GM18520 (cell line): Measurements from ENCODE around the gene SLC38A2.

Source experiments
- ATAC-seq: cut with Tn5 transposase; IDR thresholded peaks from one replicate; pipeline ENCODE4 v1.9.1; 2021; ENCODE audit not compliant: unreplicated experiment

The SLC38A2 gene

DNA sequence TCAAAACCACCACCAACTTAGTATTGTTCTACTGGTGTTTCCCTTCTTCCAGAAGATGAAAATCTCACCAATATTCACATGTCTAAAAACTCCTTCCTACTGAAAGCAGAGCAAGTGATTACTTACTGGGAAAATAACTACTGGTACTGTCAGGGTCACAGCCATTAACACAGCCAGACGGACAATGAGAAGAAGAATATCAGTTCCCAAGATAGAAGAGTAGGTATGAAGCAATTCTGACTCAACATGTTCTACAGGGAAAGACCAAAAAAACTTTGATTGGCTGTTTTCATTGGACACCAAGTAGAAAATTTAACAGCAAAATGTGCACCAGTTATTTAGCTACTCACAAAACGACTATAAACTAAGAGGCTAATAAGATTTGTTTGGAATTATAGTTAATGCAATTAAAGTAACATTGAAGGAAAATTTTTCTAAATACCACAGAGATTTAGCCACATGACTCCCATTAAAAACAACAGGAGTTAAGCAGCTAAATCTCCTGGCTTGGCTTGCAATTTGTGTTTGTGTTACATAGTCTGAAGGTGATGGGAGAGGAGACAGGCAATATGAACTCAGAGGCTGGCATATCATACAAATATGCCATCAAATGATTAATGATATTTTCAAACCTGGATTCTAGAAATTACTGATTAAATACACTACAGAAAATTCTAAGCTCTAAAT, 9.5 kb downstream of the SLC38A2 start:
- ATAC-seq: no peak

DNA sequence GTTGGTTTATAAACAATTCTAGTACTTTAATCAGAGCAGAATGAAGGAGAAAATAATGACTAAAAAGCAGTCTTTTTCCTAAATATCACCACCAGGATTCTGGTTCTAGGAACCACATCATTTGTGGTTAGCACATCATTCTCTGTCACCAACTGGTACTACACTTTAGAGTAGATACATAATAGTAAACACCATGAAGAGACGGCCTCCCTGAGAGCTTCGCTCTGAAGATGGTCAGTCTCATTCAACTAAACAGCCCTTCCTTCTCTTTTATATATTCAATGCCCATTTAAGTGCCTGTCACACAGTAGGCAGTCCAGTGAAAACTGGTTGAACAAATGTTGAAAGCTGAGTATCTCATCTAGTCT, 10.9 kb downstream of the SLC38A2 start:
- ATAC-seq: no peak

GRCh38 chr12:46360908-46361666, 11.5 kb downstream of the SLC38A2 start:
- peak; percentile 75 for ATAC-seq

DNA sequence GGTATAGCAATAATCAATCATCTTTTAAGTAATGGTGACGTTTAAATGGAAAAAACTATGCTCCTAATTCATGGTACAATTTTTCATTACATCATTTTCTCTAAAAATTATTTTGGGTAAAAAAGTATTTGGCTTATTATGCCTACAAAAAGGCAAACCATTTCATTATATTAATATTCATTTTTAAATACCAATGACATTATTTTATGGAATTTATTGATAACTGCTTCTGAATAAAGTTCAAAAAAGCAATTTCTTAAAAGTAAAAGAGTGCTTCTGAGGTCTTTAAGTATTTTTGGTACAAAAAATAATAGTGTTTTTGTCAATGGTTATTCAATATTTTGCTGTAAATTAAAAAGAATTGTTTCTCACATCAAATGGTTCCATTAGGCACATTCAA, 12.2 kb downstream of the SLC38A2 start:
- ATAC-seq: no peak

DNA sequence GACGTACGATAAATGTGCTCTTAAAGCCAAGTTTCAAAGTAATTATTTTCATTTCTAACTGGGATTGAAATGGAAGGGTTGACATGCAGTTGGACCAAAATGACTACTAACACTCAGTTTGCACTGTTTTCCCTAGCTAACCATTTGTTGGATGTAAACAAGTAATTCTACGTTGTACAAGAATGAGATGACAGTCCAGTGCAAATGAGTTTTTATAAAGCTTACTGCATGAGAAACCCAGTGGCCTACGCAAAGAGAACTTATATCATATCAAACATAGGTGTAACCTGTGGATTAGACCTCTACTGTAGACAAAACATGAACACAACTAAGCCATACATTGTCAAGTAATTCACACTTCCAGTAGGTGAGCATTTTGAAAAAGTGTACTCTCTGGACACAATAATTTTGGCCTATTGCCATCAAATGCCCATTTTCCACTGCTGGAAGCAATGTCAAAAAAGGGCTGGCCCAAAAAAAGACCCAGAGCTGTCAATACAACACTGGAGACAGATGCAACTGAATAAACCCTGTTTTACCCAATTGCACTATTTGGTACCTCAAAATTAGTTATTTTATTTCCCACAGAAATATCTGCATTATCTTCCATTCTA, 12.8 kb downstream of the SLC38A2 start:
- no peak for ATAC-seq

- ATAC-seq: no peak
These were observed 13.5 kb downstream of the SLC38A2 start for GRCh38 chr12:46358791-46359666.

DNA sequence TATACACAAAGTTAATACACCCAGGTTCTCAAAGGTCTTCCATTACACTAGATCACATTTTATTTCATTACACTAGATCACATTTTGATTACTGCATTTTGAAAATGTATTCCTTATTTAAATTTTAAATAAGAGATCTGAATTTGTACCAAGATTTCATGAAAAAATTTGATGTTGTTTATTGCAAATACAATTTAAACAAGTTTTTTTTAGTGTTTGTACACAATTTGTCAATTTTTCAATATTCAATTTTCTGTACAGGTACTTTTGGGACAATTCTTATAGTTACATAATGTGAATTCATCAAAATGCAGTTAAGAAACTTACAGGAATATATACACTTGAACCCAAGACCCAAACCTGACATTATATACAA, 14.3 kb downstream of the SLC38A2 start:
- no peak for ATAC-seq

- no peak for ATAC-seq
These were observed 14.9 kb downstream of the SLC38A2 start for GRCh38 chr12:46357438-46358324.

GRCh38 chr12:46356655-46357437, 15.7 kb downstream of the SLC38A2 start:
- ATAC-seq: no peak

DNA sequence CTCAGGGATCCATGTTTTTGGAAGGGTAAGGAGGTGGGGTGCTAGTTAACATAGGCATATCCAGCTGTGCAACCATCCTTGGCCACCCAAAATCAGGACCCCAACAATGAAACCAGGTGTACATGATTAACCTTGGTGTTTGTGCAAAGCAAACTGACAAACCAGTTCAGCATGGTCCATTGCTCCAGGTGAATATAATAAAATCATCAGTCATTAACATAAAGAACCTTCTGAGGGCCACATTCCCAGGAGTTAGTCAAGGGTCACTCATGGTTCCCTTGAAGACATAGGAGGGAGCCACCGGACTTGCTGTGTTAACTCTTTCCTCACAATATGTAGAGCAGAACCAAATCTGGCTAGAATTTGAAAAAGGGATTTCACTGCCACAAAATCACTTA, 17.8 kb downstream of the SLC38A2 start:
- no peak for ATAC-seq

GRCh38 chr12:46354111-46354801, 18.3 kb downstream of the SLC38A2 start:
- ATAC-seq: no peak

GRCh38 chr12:46351886-46352650, 20.5 kb downstream of the SLC38A2 start:
- ATAC-seq: no peak

DNA sequence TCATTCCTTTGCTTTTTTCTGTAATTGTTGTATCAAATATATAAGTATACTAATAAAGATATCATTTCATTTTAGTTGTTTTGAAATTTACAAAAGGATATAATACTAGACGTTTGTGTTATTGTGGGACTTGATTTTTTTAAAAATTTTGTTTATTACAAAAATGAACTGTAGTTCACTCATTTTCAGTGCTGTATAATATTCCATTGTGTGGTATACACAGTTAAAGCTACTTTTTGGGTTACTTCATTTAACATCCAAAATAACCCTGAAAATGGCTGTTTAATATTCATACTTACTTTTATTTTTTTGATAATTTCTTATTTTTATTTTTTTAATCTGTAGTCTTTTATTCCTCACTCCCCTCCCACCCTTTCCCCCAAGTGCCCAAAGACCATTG, 21.4 kb downstream of the SLC38A2 start:
- ATAC-seq: no peak

DNA sequence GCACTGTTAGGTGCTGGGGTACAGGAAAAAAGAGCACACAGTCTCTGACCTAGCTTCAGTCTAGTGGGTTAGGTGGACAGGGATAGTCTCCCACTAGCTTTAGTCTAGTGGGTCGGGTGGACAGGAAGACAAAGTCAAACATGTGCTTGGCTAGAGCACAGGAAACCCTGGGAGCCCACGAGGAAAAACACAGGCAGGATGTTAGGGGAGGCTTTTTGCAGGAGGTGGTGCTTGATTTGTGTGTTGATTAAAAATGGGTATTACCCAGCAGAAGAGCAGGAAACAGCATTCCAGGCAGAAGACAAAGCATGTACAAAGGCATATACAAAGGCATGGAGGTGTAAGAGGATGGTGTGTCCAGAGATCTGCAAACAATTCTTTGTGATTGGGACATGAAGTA, 23.3 kb downstream of the SLC38A2 start:
- no peak for ATAC-seq

- no peak for ATAC-seq
These were observed 29.3 kb downstream of the SLC38A2 start for GRCh38 chr12:46343118-46343852.

GRCh38 chr12:46342562-46343033, 30.0 kb downstream of the SLC38A2 start:
- no peak for ATAC-seq

DNA sequence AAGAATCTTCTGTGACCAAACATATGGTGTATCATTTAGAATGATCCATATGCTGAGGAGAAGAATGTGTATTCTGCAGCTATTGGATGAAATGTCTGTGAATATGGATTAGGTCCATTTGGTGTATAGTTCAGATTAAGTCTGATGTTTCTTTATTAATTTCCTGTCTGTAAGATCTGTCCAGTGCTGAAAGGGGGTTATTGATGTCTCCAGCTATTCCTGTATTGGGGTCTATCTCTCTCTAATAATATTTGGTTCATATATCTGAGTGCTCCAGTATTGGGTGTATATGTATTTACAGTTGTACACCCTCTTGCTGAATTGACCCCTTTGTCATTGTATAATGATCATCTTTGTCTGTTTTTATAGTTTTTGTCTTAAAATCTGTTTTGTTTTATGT, 33.5 kb downstream of the SLC38A2 start:
- no peak for ATAC-seq
